ENCODE results near the gene TCF4. TPM values are rescaled to one million over a fixed set of nuclear protein-coding genes. Genes with fewer than 3 reads are reported as not detected.

Gene TCF4
- total RNA-seq, 1 experiment from 2014 or later, result 104 TPM

GRCh38 chr18:55610506-55610905 is 22.5 kb upstream of the TCF4 start (continued):
- no peak for TF ChIP-seq IRF2 (CRISPR knock-in tag; IDR thresholded peaks at IDR 0.05; ENCODE audit: borderline replicate concordance, low read depth)
- no peak for TF ChIP-seq PREB (CRISPR knock-in tag; IDR thresholded peaks at IDR 0.05; ENCODE audit: borderline replicate concordance)
- no peak for TF ChIP-seq CREB1 (CRISPR knock-in tag; IDR thresholded peaks at IDR 0.05)
- no peak for TF ChIP-seq JUN (CRISPR knock-in tag; IDR thresholded peaks at IDR 0.05)

GRCh38 chr18:55609160-55609825 is 21.3 kb upstream of the TCF4 start:
- H3K9me3 Mint-ChIP-seq, result peaks cover 9% of the 10 kb centered on the region
- DNase-seq (ENCODE audit: low spot score) (no peak), ATAC-seq (no peak)
- ChIA-PET POLR2A (no interaction called here), CTCF (no interaction called here)
- TF ChIP-seq ZNF425 (CRISPR knock-in tag; conservative IDR thresholded peaks at IDR 0.05) (no peak), ZNF232 (CRISPR knock-in tag; IDR thresholded peaks at IDR 0.05) (no peak), MLX (CRISPR knock-in tag; IDR thresholded peaks at IDR 0.05) (no peak), TEAD1 (CRISPR knock-in tag; IDR thresholded peaks at IDR 0.05) (no peak), FOXP1 (CRISPR knock-in tag; IDR thresholded peaks at IDR 0.05; ENCODE audit: borderline replicate concordance) (no peak), ZNF416 (CRISPR knock-in tag; IDR thresholded peaks at IDR 0.05) (no peak)
- no peak overlapping the region for H3K4me3 Mint-ChIP-seq
- H3K27ac Mint-ChIP-seq, result no peak overlapping the region
- no peaks in the 10 kb centered on the region for H3K36me3 Mint-ChIP-seq
- H3K27me3 Mint-ChIP-seq (ENCODE audit: low read depth), result no peaks in the 10 kb centered on the region
- 0 out of 2 replicates have a peak, but pooled peaks cover 2% of the 10 kb centered on the region for H3K4me1 Mint-ChIP-seq

- DNase-seq (ENCODE audit: low spot score) (no peak), ATAC-seq (no peak)
- no peak overlapping the region for H3K4me3 Mint-ChIP-seq
- no peaks in the 10 kb centered on the region for H3K36me3 Mint-ChIP-seq
- 0 out of 2 replicates have a peak, but pooled peaks cover 2% of the 10 kb centered on the region for H3K4me1 Mint-ChIP-seq
- CTCF ChIA-PET, result no interaction called here
- POLR2A ChIA-PET, result no interaction called here
- no peak overlapping the region for H3K27ac Mint-ChIP-seq
- H3K9me3 Mint-ChIP-seq, result 0 out of 2 replicates have a peak, but pooled peaks cover 4% of the 10 kb centered on the region
- no peaks in the 10 kb centered on the region for H3K27me3 Mint-ChIP-seq (ENCODE audit: low read depth)
- TF ChIP-seq SMAD4 (CRISPR knock-in tag; IDR thresholded peaks at IDR 0.05) (no peak), ZNF263 (CRISPR knock-in tag; IDR thresholded peaks at IDR 0.05; ENCODE audit: low read depth) (no peak), TCF7 (CRISPR knock-in tag; IDR thresholded peaks at IDR 0.05; ENCODE audit: low read depth) (no peak), RELA (CRISPR knock-in tag; IDR thresholded peaks at IDR 0.05; ENCODE audit: borderline replicate concordance) (no peak), ZNF121 (CRISPR knock-in tag; IDR thresholded peaks at IDR 0.05) (no peak), NFATC4 (CRISPR knock-in tag; IDR thresholded peaks at IDR 0.05) (no peak), ZMAT4 (CRISPR knock-in tag; IDR thresholded peaks at IDR 0.05) (no peak), ZSCAN18 (CRISPR knock-in tag; IDR thresholded peaks at IDR 0.05) (no peak), GRHL2 (CRISPR knock-in tag; IDR thresholded peaks at IDR 0.05; ENCODE audit: insufficient replicate concordance, severe bottlenecking) (no peak), ATF3 (CRISPR knock-in tag; conservative IDR thresholded peaks at IDR 0.05) (no peak), ZNF671 (CRISPR knock-in tag; IDR thresholded peaks at IDR 0.05) (no peak), CTCF (IDR thresholded peaks at IDR 0.05) (no peak), PRRX2 (CRISPR knock-in tag; IDR thresholded peaks at IDR 0.05) (no peak), USF2 (CRISPR knock-in tag; IDR thresholded peaks at IDR 0.05) (no peak), ZNF423 (CRISPR knock-in tag; IDR thresholded peaks at IDR 0.05) (no peak)
These were observed 20.5 kb upstream of the TCF4 start for GRCh38 chr18:55608497-55608896.

Measured in WTC11 (cell line).